Myometrial cell (primary cell): ENCODE data around the gene HTATSF1. TPM values are rescaled to one million over a fixed set of nuclear protein-coding genes. Genes with fewer than 3 reads are reported as not detected.

Experiments used
- total RNA-seq: library from RNA; depleted of rRNA; stranded (reverse); fragments of >200 nt; gene quantifications from 2 replicates; pipeline ENCODE4 v1.2.3, GENCODE V29; 2015

Gene HTATSF1, protein sequence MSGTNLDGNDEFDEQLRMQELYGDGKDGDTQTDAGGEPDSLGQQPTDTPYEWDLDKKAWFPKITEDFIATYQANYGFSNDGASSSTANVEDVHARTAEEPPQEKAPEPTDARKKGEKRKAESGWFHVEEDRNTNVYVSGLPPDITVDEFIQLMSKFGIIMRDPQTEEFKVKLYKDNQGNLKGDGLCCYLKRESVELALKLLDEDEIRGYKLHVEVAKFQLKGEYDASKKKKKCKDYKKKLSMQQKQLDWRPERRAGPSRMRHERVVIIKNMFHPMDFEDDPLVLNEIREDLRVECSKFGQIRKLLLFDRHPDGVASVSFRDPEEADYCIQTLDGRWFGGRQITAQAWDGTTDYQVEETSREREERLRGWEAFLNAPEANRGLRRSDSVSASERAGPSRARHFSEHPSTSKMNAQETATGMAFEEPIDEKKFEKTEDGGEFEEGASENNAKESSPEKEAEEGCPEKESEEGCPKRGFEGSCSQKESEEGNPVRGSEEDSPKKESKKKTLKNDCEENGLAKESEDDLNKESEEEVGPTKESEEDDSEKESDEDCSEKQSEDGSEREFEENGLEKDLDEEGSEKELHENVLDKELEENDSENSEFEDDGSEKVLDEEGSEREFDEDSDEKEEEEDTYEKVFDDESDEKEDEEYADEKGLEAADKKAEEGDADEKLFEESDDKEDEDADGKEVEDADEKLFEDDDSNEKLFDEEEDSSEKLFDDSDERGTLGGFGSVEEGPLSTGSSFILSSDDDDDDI
- total RNA-seq = 39.5 and 44.1 TPM in 2 replicates

DNA sequence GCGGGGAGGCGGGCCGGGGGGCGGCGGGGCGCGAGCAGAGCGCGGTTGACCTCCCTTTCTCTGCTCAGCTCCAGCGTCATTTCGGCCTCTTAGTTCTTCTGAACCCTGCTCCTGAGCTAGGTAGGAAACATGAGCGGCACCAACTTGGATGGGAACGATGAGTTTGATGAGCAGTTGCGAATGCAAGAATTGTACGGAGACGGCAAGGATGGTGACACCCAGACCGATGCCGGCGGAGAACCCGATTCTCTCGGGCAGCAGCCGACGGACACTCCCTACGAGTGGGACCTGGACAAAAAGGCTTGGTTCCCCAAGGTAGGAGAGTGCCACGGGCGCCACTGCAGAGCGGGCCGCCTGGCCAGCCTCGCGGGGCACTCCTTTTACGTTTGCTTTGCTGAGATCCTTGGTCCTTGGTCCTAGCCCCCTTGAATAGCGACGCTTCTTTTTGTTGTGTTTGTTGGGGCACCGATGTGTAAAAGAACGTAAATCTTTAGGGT is at the start of gene HTATSF1:
HTATSF1 (plus strand) TSS at position 37 of the 497 bp plus-strand sequence; CDS start at position 130, 93 bp downstream.

DNA sequence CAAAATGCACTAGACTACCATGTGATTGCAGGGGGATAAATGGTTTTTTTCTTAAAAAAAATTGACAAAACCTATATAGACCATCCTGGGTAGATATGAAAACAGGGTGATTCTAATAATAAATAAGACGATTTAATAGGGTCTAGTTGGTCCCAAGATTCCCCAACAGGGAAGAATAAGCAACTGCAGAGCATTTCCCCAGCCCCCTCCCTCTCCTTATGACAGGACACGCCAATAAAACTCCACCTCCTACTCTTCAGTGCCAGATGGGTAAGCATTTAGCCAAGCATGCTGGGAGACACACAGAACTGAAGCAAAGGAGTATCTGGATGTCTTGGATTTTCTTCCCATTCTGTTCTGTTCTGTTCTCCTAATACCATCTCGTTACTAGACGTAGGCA is 9.7 kb upstream of the HTATSF1 start, which contains the start of gene BRS3:
BRS3 (plus strand) TSS at position 301 of the 400 bp plus-strand sequence. CDS start 168 bp downstream, outside the sequence.

DNA sequence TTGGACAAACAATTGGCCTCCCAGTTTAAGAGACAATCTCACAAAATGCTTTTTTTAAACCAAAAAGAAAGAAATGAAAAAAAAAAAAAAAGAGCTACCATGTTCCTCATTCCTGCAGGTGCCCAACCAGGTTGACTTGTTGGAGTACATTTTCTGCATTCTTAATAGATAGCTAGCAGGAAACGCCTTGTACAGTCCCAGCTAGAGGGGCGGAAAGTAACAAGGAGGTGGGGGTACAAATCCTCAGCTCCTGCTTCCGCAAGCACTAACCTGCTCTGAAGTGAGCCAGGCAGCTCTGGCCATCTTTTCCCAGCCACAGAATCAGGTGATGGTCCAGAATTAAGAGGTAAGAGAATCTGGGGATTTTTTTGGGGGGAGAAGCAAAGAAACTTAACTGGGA is 34.6 kb downstream of the HTATSF1 start, which contains the start of gene VGLL1:
VGLL1 (plus strand) TSS at position 265 of the 400 bp plus-strand sequence. CDS start 3,806 bp downstream, outside the sequence.

Other genes starting within 250 kb of the HTATSF1 start
- 8.4 and 12.8 TPM in 2 replicates for gene MAP7D3, start 246.2 kb upstream of the HTATSF1 start, total RNA-seq
- not detected in 2 replicates for gene ADGRG4, start 196.6 kb upstream of the HTATSF1 start, total RNA-seq
- gene BRS3, start 9.6 kb upstream of the HTATSF1 start, total RNA-seq = not detected in 2 replicates
- gene VGLL1, start 34.6 kb downstream of the HTATSF1 start, total RNA-seq = not detected in 2 replicates
- gene CD40LG, start 150.6 kb downstream of the HTATSF1 start, total RNA-seq = not detected in 2 replicates